ENCODE data around the gene ZBTB7C. TPM values are rescaled to one million over a fixed set of nuclear protein-coding genes. Genes with fewer than 3 reads are reported as not detected.

ZBTB7C gene
- total RNA-seq, 1 experiment from 2014 or later = 0.35 TPM

DNA sequence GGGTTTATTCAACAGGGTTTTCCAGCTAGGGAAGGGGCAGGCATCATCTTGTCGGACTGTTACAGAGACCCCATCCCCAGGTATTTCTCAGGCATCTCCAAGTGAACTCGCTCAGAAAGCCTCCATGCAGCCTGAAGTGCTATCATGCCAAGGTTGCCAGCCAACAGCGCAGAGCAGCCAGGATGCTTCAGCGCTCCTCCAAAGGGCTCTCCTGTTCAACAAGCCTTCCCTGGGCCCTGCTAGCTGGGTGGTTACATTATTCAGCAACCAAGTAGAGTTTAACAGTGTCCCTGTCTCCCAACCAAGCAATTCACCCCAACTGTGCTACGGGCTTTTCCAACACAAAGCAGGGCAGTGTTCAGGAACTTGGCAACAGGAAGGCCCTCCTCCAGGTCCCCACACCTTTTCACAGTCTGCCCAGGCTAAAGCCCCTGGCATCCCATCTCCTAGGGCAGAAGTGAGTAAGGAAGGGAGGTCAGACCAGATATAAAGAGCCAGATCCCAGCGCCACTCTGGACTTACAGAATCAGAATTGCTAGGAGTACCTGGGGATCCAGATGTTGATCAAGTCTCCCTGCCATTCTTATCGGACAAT is 52.9 kb downstream of the ZBTB7C start:
- no peak for DNase-seq (ENCODE audit: extremely low read depth, low read depth)

DNA sequence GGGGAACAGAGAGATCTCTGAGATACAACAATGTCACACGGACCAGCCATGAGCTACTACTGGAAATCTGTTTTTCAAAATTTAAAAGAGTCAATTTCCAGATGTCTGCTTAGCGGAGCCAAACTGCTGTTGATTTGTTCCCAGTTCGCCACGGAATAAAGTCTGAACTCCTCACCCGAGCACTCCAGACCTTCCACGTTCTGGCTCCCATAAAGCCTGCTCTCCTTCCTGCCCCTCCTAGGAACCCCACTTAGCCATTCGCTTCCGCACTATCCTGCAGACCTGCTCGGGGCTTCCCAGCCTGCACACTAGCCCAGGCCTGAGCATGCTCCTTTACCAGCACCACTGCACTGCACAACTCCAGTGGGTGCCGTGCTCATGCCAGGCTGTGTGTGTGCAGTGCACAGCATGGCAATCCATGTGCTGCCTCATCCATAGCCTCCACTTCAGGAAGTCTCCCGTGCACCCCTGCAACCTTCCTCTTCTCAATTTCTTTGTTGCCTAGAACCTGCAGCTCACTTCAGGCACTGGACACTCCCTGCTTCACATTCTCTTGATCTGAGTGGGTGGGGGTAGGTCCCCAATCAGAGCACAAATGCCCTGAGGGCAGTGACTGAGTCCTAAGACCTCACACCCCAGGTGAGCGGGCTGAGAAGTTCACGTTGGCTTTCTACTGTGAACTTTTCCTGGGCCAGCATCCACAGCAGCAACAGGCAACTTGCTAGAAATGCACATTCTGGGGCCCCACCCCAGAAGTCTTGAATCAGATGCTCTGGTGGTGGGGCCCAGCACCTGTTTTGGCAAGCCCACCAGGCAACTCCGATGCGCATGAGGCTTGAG is 53.7 kb downstream of the ZBTB7C start:
- DNase-seq (ENCODE audit: extremely low read depth, low read depth) = no peak

DNA sequence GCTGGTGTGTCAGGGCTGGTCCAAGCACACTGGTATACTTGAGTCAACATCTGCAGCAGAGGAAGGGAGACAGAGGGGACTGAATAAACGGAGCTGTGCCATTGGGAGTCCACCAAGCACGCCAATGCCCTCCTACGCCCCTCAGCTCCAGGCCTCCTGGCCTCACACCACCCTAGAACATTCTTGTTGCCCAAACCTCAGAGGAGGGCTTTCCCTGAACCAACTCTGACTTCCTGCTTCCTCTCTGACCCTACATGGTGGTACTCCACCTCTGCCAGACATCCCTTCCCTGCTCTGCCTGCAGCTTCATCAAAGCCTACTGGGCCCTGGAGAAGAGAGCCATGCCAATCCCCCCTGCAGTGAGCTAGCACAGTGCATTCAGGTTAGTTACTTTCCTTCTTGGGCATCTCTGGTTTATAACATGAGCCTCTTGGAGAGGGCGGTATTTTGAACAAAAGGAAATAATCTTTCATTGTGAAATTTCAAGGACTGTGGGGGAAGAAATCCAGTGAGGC is 54.4 kb downstream of the ZBTB7C start:
- DNase-seq (ENCODE audit: extremely low read depth, low read depth) = no peak

DNA sequence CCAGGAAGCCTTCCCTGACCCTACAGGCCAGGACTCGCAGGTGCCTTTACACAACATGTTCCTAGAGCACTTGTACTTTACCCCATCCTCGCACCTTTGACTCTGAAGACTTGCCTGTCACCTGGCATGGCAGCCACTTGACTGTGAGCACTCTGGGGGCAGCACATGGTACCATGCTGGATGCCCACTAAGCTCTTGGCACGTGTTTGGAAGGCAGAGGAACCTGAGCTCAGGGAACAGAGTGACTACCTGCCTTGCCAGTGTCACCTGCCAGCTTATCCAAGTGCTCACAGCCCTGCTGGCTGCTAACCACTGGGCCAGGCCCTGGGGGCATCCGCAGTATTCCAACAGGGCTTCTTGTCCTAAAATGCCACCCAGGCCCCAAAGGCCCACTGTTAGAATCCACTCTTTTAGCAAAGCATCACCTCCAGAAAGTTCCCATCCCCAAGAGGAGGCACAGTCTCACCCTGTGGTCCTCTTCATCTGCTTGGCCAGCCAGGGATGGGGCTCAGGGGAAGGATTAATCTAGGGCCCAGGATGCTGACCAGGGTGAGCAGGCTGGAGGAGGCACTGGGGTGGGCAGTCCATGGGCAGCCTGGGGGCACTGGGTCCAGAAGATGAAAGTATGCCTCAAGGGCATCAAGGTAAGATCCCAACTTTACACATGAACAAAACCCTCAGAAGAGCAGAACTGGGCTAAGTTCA is 57.0 kb downstream of the ZBTB7C start:
- no peak for DNase-seq (ENCODE audit: extremely low read depth, low read depth)

DNA sequence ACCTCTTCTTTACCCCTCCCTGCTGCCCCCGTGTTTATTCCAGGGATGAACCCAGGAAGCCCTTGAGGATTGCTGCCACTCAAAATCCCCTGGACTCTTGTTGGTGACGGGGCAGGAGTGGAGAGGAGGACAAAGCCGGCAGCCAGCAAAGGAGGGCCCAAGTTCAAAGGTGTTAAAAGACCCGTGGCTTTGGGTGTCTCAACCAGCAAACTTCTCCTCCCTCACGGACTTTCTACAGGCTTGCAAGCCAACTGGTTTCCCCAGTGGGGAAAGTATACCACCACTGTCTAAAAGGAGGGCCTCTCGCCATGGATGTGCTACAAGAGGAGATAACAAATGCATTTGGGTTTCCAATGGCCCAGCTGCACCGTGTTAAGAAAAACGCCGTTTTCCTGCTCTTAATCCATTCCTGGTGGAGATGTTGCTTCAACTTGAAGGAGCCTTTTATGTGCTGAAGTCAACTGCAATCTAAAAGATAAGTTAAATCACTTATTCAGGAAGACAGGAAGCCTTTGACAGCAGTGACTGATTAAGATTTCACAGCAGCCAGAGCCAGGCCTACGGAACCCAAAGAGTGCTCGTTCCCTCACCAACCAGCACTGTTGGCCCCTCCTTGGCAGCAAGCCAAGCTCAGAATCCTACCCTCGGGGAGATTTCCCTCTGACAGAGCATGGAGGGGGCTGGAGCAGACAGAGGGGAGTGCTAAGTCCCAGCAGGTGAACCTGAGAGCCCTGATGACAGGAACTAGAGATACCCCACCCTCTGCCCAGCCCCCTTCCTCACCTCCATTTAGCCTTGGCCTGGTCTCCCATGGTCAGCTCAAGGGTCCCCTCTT is 57.8 kb downstream of the ZBTB7C start:
- DNase-seq (ENCODE audit: extremely low read depth, low read depth) = no peak

DNA sequence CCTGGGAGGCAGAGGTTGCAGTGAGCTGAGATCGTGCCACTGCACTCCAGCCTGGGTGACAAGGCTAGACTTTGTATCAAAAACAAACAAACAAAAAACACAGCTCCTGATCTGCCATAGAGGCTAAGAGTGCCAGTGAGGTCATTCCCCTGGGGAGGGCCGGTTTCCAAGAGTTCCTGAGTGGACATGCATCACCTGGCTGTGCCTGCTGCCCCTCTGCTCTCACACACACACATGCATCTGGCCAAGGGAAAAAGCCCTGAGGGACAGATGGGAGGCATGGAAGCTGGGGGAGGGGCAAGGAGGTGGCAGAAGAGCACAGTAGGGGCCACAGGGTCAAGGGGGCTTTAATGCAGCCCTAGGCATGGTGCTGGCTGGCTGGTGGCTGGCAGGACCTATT is 60.4 kb downstream of the ZBTB7C start:
- no peak for DNase-seq (ENCODE audit: extremely low read depth, low read depth)

DNA sequence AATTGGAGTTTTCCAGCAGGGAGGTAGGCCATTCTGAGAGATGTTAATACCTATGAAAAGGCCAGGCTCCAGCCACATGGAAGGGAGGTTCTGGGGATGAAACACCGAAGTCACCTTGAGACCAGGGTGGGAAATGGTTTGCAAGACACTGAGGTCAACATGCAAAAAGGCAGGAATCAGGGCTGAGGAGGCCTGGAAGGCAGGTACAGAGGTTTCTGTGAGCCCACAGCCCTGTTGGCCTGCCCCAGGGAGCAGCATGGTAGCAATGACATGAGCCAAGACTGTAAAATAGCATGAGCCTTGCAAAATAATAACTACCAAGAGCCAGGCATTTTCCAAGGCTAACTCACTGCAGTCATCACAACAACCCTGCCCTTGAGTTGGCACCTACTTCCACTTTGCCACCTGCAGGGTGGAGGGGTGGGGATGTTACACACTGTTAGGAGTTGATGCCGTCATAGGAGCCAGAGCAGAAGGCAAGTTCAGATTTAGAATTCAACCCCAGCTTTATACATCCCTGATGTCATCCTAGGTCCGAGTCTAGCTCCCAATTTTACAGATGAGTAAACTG is 61.3 kb downstream of the ZBTB7C start:
- no peak for DNase-seq (ENCODE audit: extremely low read depth, low read depth)

DNA sequence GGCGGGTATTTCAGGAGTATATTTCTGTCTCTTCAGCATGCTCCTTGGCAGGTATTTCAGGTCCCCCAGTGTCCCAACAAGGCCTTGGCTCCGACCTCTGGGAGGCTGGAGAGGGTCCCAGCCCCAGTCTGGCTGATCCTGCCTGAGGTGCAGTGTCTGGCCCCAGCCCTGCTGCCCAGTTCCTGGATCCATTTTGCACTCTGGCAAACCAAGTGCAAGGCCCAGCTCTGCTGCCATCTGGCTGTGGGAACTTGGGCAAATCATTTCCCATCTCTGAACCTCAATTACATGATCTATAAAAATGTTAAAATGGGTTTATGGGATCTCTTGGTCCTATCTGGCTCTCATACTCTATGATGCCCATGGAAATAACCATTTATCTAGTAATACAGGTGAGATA is 63.6 kb downstream of the ZBTB7C start:
- peak; percentile 16 for DNase-seq (ENCODE audit: extremely low read depth, low read depth)

DNA sequence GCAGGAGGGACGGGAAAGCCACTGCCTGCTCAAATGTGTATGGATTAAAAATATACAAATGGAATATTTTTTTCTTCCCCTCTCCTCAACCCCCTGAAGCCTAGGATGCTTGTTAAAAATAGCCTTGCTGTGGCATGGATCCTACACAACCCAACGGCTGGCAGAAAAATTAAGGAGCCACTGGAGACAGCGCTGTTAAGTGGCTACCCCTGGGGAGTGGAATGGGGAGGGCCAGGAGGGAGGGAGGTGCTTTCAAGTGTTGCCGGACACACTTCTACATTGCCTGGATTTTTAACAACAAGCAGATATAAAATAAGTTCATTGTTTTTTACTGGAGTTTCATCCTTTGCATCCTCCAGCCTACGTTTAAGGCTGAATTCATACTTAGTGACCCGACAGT is 66.6 kb downstream of the ZBTB7C start:
- no peak for DNase-seq (ENCODE audit: extremely low read depth, low read depth)

DNA sequence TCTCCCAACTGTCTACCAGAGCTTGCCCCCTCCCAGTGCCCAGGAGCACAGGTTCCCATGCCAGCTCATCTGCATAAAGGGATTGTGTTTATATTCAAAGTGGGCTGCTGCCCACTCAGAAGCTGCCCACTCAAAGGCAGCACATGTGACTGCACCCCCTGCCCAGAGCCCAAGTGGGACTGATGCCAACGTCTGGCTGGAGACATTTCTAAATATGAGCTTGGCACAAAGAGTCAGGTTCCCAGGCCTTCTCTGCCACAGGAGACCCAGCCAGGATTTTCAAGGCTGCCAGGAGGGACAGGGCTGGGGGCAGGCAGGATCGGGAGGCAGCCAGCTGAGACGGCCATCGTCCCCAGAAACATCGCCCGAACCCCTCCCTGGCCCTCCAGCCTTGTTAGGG is 67.1 kb downstream of the ZBTB7C start:
- DNase-seq (ENCODE audit: extremely low read depth, low read depth) = no peak

DNA sequence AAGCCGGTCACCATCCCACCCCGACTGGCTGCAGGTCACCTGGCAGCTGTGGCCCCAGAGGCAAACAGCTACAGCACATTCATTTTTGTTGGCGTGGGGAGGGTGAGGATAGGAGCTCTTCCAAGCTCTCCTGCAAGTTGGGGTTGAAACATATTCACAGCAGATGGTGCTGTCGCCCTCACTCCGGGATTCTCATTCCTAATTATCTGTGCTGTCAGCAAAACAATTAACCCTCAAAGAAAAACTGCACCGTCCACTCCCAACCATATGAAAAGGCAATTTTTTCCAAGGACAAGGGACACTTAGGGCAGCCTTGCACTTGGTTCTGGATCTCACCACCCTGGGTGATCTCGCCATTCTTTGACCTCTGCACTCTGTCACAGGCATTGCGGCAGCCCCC is 68.6 kb downstream of the ZBTB7C start:
- no peak for DNase-seq (ENCODE audit: extremely low read depth, low read depth)

DNA sequence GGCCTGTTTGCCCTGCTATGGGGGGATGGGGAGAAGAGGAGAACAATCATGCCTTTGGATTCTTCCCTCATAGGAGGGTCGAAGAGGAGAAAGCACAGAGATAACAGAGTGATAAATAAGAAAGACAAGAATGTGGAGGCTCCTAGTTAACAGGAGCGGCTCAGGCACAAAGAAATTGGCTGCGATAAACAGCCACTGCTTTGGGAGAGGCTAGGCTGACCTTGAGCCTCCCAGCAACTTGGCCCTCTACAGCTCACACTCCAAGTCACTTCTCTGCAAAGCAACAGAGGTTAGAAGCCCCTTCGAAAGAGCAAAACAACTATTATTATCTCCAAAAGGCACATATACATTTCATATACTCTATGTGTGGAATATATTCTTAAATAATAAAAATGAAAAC is 69.5 kb downstream of the ZBTB7C start:
- no peak for DNase-seq (ENCODE audit: extremely low read depth, low read depth)

DNA sequence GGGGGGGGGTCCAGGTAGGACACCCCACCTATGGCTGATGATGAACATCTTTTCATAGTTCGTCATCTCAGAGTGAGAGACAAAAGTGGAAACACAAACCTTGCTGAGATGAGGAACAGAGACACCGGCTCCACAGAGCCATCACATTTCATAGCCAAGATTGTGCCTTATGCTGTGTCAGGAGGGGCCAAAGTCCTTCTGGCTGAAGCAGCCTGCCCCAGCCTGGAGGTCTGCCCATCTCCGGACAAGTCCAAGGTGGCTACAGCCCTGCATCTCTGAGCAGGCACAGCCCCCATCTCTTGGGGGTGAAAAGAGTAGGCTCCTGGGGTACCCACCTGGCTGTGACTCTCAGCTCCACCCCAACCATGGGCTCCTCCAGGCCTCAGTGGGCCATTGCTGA is 70.3 kb downstream of the ZBTB7C start:
- no peak for DNase-seq (ENCODE audit: extremely low read depth, low read depth)

DNA sequence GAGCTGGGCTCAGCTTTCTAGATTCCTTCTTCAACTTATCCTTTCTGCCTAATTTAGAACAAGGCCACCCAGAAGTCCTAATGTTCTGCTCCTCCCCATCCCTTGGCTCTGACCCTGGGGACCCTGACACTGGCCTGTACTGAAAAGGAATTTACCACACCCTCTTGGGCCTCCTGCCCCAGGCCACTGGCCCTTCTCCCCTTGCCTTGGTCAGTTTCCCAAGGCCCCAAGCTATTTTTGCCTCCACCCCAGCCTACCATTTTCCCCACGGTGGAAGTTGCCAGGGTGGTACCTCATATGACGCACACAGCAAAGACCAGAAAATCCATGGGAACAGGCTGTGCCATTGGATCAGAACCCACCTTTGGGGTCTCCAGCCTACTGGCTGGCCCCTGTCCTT is 72.1 kb downstream of the ZBTB7C start:
- DNase-seq (ENCODE audit: extremely low read depth, low read depth) = no peak

DNA sequence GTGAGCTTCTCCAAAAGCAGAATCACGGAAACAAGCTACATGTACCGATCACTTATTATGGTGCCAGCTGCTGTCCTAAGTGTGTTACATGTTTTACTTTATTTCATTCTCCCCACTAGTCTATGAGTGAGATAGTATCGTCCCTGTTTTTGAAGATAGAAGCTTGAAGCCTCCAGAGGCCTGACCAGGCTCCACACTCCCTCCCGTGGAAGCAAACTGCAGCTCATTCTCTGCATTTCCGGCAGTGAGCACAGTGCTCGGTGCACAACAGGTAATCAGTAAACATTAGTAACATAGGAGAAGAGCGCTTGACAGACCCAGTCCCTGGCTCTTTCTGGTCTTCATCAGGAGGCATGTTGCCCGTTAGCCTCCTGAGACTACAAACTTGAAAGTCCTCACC is 72.9 kb downstream of the ZBTB7C start:
- no peak for DNase-seq (ENCODE audit: extremely low read depth, low read depth)

DNA sequence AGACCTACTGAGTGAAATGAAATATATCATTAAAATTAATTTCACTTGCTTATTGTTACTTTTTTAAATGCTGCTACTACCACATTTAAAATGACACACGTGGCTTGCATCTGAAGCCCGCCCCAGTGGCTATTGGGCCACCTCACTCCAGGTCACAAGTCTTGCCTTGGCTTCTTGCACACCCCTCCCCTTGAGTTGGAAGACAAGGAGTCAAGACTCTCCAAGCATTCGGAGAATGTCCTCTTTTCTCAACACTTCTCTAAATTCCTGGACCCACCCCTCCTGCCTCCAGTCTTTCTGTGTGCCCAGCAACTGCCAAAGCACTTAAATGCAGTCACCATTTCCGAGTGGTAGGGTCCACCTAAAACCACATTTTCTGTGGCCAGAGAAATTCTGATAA is 73.4 kb downstream of the ZBTB7C start:
- DNase-seq (ENCODE audit: extremely low read depth, low read depth) = no peak

DNA sequence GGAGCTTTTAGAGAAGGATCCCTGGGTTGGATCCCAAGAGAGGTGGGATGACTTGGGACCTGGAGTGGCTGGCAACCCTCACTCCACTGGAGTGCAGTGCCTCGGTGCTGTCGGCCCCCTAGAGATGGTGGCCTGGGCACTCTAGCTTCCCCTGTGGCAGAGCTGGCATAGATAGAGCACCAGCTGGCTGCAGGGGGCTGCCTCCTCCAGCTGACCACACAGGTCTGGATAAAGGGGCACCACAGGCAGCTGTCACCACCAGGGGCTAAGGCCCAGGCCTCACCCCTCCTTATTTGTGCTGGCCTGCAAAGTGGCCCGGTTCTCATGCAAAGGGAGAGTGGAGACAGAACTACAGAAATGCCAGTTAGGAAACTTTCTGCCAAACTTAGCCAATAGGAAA is 74.3 kb downstream of the ZBTB7C start:
- no peak for DNase-seq (ENCODE audit: extremely low read depth, low read depth)

DNA sequence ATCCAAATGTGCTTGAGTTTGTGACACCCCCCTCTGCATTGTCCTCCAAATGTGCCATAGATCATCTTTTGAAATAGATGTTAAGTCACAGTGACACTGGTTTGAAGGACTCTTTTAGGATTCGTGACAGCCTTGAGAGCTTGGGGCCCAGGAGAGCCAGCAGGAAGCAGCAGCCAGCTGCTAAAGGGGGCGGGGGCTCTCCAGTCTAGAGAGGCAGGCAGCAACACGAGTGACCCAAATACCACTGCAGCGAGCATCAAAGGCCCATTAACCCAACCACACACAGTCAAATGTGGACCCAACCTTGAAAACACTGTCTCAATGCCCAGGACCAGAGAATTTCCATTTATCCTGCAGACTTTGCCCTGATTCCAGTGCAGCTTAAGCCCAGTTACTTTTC is 75.6 kb downstream of the ZBTB7C start:
- no peak for DNase-seq (ENCODE audit: extremely low read depth, low read depth)

DNA sequence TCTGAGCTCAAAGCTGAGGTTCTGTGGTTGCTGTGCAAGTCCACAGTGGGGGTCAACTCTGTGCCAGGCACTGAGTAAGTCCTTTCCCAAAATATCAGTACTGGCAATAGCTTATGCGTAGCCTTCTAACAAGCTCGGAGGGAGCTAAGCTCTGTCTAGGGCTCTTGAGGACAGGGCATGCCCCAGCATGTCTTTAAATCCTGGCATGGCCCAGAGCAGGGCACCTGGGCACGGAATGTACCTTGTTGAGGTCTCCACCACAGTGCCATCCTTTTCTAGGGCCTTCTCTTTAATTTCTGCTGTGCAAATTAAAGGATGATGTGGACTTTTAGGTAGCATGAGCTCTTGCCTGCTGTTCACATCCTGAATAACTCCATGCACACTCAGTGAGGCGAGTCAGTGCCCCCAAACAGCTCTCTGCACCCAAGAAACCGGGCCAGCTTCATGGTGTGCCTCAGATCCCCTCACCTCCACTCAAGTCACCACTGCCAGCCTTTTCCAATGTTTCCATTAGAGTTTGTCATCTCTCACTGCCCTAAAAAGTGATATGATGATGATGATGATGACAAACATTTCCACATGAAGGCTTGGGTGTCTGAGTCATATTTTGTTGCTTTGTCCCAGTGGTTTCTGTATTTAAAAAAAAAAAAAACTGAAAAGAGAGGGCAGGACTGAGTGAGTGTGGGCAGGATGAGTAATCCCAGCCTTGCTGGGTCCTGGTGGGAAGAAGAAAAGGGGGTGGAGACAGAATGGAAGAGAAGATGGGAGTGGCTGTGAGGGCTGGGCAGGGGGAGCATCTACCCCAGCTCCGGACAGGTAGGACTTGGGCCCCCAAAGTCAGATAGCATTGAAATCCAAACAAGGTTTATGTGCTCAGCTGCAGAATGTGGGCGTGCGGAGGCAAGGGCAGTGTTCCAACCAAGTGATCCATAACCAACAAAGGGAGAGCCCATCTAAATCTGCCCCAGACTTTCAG is 78.9 kb downstream of the ZBTB7C start:
- no peak for DNase-seq (ENCODE audit: extremely low read depth, low read depth)

Data from NCI-H460 (cell line).